Measurements from ENCODE around the gene DCAF12. TPM values are rescaled to one million over a fixed set of nuclear protein-coding genes. Genes with fewer than 3 reads are reported as not detected.

Gene DCAF12
- total and polyA plus RNA-seq, 2 of the 4 experiments (the other 2 are of a cell fraction): 7.2 to 17.1 TPM

DNA sequence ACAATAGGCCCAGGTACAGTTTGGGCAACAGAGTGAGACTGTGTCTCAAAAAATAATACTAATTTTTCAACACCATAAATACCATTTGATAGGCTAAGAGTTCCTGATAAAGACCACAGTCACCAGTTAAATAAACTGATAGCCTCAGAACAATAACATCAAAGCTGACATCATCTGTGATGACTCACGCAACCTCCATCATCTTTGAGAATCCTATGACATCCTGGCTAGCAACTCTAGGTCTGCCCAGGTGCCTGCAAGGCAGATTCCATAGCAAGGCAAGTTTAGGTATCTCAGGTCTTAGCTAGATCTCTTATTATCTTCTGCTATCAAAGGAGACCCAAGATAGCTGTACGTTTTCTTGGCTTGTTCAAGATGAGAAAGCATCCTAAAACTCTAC, 47.3 kb downstream of the DCAF12 start:
- no peak overlapping the region; the same call in 1 of the 2 replicates for H3K18ac ChIP-seq (ENCODE audit: low read depth, low read length)
- no peak overlapping the region for H3K23ac ChIP-seq (ENCODE audit: low read depth, low read length)
- H3K27me3 ChIP-seq (ENCODE audit: control insufficient read depth, insufficient read depth, low read length): no peaks in the 10 kb centered on the region
- no peak overlapping the region for H2BK120ac ChIP-seq (ENCODE audit: low read depth, low read length)
- no TSS peak for BruUV-seq (replicated peaks)
- H2AFZ ChIP-seq (replicated peaks; ENCODE audit: low read length, poor library complexity): no peak overlapping the region
- no peak overlapping the region for H3K14ac ChIP-seq (replicated peaks; ENCODE audit: low read depth, low read length)
- ATAC-seq (ENCODE audit: low read depth) (peak; percentile 30), DNase-seq (peak; percentile 80)
- H3K27ac ChIP-seq (ENCODE audit: insufficient read depth, low read length): no peak overlapping the region
- no CpG with 5 or more reads among the region's 2 CpGs for WGBS, 2 experiments (ENCODE audit: extremely low coverage in 2 of 2, insufficient read length in 1 of 2)
- H3K4me3 ChIP-seq (ENCODE audit: insufficient read depth, low read depth, low read length): no peak overlapping the region
- no peak overlapping the region for H2BK20ac ChIP-seq (ENCODE audit: low read depth, low read length)
- H2AK9ac ChIP-seq (replicated peaks; ENCODE audit: low read depth, low read length, poor library complexity): no peak overlapping the region
- dilution Hi-C loops (cut with HindIII; ENCODE audit: low sequenced_read_pairs, unreplicated experiment): no loop called here
- H2BK5ac ChIP-seq (ENCODE audit: low read depth, low read length, poor library complexity, severe bottlenecking): no peak overlapping the region
- no peaks in the 10 kb centered on the region; a peak in 1 of 4 replicates for H3K79me1 ChIP-seq (ENCODE audit: low read depth in 1 of 2, low read length in 2 of 2)
- in situ Hi-C loops (cut with MboI; ENCODE audit: low sequenced_read_pairs): no loop called here
- no peak overlapping the region for H3K4me2 ChIP-seq (ENCODE audit: low read depth, low read length)
- CTCF ChIA-PET: interaction anchor here (0.9 kb wide), 1 partner anchor 29 kb away, joined by 4 read pairs; no protein-coding TSS in a partner anchor
- no peak overlapping the region for H4K91ac ChIP-seq (ENCODE audit: insufficient read depth, low read depth, low read length)
- no peaks in the 10 kb centered on the region for H3K9me3 ChIP-seq (ENCODE audit: control insufficient read depth, insufficient read depth, low read length)
- no peak overlapping the region for H3K56ac ChIP-seq (ENCODE audit: extremely low read depth, insufficient read depth, low read length)
- H3K4me1 ChIP-seq (ENCODE audit: control insufficient read depth, insufficient read depth, low read length): no peaks in the 10 kb centered on the region; the same call in 1 of the 2 replicates
- H4K8ac ChIP-seq (ENCODE audit: low read depth in 2 of 2, low read length in 2 of 2): no peak overlapping the region
- H2AK5ac ChIP-seq (ENCODE audit: low read depth, low read length): no peak overlapping the region
- H3K9ac ChIP-seq (ENCODE audit: low read depth, low read length): no peak overlapping the region
- H3K4ac ChIP-seq (ENCODE audit: low read depth, low read length): no peak overlapping the region
- POLR2A ChIA-PET (ENCODE audit: unreplicated experiment): no interaction called here
- TF ChIP-seq, protein P1, sequence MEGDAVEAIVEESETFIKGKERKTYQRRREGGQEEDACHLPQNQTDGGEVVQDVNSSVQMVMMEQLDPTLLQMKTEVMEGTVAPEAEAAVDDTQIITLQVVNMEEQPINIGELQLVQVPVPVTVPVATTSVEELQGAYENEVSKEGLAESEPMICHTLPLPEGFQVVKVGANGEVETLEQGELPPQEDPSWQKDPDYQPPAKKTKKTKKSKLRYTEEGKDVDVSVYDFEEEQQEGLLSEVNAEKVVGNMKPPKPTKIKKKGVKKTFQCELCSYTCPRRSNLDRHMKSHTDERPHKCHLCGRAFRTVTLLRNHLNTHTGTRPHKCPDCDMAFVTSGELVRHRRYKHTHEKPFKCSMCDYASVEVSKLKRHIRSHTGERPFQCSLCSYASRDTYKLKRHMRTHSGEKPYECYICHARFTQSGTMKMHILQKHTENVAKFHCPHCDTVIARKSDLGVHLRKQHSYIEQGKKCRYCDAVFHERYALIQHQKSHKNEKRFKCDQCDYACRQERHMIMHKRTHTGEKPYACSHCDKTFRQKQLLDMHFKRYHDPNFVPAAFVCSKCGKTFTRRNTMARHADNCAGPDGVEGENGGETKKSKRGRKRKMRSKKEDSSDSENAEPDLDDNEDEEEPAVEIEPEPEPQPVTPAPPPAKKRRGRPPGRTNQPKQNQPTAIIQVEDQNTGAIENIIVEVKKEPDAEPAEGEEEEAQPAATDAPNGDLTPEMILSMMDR (conservative IDR thresholded peaks at IDR 0.05; ENCODE audit: low read depth, low read length): no peak
- TF ChIP-seq BHLHE40 (IDR thresholded peaks at IDR 0.05; ENCODE audit: low read depth, low read length) (0 out of 2 replicates have a peak, but pooled peaks have one; percentile 29), FOS (IDR thresholded peaks at IDR 0.05; ENCODE audit: low read depth, low read length) (peak; percentile 88)
- TF ChIP-seq, protein P2, sequence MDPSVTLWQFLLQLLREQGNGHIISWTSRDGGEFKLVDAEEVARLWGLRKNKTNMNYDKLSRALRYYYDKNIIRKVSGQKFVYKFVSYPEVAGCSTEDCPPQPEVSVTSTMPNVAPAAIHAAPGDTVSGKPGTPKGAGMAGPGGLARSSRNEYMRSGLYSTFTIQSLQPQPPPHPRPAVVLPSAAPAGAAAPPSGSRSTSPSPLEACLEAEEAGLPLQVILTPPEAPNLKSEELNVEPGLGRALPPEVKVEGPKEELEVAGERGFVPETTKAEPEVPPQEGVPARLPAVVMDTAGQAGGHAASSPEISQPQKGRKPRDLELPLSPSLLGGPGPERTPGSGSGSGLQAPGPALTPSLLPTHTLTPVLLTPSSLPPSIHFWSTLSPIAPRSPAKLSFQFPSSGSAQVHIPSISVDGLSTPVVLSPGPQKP (IDR thresholded peaks at IDR 0.05; ENCODE audit: borderline replicate concordance, low read depth, low read length): no peak
- H2BK15ac ChIP-seq (ENCODE audit: low read depth, low read length): no peak overlapping the region
- intact Hi-C loops (cut with micrococcal nuclease): no loop called here
- H4K20me1 ChIP-seq (ENCODE audit: insufficient read depth, low read length): no peaks in the 10 kb centered on the region; the same call in 1 of the 2 replicates
- no peaks in the 10 kb centered on the region for H3K9me1 ChIP-seq (ENCODE audit: insufficient read depth, low read length)
- H4K5ac ChIP-seq (ENCODE audit: low read depth, low read length): no peak overlapping the region
- H3K36me3 ChIP-seq (ENCODE audit: control insufficient read depth, insufficient read depth, low read length): no peaks in the 10 kb centered on the region
